GM19025 (cell line): ENCODE data around the gene CEACAM21.

ENCODE experiments used
- ATAC-seq: cut with Tn5 transposase; IDR thresholded peaks from one replicate; pipeline ENCODE4 v1.9.1; 2021; ENCODE audit warnings: mild to moderate bottlenecking, low read depth, moderate library complexity; ENCODE audit not compliant: unreplicated experiment

Gene CEACAM21

DNA sequence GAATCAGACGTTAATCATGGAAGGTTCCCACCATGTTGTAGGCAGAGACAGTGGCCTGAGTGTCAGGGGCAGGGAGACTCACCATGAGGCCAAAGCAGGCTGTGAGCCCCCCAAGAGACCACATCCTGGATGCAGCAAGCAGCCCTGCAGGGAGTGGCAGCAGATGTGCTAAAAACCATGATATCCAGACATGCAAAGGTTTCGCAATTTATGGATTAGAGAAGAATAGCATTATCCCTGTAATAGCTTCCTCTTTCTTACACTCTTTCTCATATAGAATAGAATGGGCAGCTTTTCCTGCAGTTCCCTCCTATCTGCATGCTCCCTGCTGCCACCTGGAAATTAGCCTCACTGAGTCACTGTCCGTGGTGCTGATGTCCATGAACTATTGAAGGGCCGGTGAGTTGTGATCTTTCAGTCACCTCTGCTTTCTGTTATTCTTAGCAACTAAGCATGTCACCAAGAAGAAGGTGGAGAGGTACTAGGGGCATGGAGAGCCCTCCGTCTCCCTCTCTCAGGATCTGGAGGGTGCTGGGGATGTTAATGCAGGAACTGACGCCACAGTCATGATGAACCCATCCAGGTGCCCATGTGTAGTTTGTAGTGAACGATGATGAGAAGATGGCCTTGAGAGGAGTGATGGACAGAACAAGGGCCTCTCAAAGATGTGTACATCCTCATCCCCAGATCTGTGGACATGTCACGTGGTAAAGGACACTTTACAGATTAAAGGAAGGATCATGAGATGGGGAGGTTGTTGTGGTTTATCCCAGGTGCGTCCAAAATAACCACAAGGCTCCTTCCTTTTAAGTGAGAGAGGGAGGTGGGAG is 41.0 kb downstream of the CEACAM21 start:
- no peak for ATAC-seq

- no peak for ATAC-seq
These were observed 42.2 kb downstream of the CEACAM21 start for GRCh38 chr19:41617941-41618730.

DNA sequence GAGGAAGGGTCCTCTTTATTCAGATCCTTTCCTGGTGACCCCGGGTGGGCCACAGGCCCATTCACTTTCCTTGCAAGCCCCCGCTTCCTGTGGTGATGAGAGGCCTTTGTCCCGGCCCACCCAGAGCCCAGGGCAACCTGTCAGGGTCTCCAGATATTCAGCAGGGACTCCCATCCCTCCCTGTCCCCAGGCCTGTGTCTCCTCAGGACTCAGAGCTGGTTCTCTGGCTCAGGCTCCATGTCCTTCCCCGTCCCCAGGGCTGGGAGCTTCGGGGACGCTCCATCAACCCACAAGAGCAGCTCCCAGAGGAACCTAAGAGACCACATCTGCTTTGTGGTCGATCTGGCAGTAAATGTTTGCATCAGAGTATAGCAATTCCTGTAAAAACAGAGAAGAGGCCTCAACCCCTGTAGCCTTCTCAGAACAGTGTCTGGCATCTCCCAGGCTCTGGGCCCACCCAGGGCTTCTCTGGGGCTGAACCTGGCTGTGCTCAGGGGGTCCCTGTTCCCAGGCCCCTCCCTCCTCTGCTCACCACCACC is 43.1 kb downstream of the CEACAM21 start:
- ATAC-seq, result no peak

DNA sequence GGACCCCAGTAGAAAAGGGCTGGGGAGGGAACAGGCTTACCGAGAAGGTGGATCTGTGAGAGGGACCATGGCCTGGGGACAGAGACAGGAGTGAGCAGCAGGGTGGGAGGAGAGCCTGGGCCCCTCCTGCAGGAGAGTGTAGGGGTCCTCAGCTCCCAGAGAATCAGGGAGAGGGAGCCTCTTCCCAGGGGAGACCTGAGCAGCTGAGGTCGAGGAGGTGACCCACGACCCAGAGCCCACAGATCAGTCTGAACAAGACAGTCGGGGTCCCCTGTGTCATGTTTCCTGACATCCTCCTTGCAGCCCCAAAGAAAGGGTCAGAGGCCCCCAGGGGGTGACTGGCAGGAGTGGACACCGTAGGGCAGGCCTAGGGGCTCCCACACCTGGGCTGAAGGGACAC is 44.2 kb downstream of the CEACAM21 start:
- no peak for ATAC-seq

GRCh38 chr19:41621226-41621625 is 45.3 kb downstream of the CEACAM21 start:
- ATAC-seq, result no peak

DNA sequence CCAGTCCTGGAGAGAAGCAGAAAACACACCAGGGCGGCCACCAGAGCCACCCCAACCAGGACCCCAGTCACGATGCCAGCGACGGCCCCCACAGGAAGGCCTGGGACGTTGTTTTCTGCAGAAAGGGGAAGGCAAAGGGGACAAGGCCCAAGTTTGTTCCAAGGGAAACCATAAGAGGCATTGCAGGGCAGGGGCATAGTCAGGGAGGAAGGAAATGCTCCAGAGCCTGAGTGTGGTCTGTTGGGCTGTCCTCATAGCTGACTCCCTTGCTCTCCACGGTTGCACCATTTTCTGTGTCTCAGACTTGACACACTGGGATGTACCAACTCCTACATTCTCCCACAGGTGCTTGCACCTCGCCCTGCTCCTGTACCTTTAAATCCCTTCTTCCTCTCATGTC is 45.7 kb downstream of the CEACAM21 start:
- ATAC-seq, result no peak

DNA sequence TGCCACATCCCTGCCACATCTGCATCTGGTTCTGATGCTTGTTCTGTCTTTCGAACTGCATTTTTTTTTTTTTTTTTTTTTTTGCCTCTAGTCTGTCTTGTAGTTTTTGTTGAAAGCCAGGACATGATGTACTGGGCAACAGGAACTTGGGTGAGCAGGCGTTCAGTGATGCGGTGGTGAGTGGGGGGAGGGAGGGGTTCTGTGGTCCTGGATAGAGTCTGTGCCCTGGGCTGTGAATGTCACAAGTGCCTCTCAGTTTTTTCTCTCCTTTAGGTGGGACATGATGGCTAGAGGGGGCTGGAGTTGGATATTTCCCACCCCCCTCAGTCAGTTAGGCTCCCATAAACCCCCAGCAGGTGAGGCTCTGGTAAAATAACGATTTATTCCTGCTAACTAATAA is 47.4 kb downstream of the CEACAM21 start:
- ATAC-seq, result no peak

GRCh38 chr19:41624515-41624914 is 48.5 kb downstream of the CEACAM21 start:
- ATAC-seq, result no peak

DNA sequence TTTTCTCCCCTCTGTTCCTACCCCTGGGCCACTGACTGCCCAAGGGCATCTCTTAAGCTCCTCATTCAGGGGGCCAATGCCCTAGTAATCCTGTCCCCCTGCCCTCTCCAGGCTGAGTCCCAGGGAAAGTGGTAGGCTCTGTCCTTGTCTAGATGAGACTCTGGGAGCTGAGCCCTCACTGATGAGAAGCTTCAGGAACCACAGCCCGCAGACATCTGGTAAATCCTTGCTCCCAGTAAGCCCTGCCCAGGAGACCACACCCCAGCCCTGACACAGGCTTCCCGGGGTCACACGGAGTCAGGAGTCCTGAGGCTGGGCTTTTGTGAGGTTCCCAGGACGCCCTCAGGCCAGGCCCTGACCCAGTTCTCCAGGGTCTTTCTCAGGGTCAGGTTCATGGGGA is 49.0 kb downstream of the CEACAM21 start:
- no peak for ATAC-seq

GRCh38 chr19:41626278-41626677 is 50.3 kb downstream of the CEACAM21 start:
- ATAC-seq, result no peak

DNA sequence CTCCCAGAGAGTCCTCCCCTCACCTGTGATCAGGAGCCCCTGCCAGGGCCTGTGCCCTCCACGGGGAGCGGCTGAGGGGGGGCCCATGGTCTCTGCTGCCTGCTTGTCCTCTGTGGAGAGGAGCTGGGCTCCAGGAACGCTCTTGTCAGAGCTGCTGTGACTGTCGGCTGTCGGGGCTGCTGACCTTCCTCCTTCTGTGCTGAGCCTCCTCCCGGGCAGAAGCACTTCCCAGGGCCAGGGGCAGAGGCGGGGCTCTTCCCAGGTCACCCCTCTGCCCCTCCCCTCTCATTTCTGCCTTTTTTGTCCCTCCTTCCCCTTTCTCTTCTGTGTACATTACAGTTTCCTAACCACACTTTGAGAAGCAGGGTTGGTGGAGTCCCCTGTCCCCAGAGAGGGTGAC is 50.9 kb downstream of the CEACAM21 start, which contains the start of gene CEACAM4:
Gene CEACAM4 (minus strand): TSS at position 198 of the 400 bp plus-strand sequence. CDS start 111 bp downstream, at position 87.
- ATAC-seq, result no peak

- no peak for ATAC-seq
These were observed 52.2 kb downstream of the CEACAM21 start for GRCh38 chr19:41627966-41628675.
